HG03575 (cell line): ENCODE measurements around the gene SLC29A2.

Experiments
- ATAC-seq: cut with Tn5 transposase; IDR thresholded peaks from one replicate; pipeline ENCODE4 v1.9.1; 2021; ENCODE audit not compliant: unreplicated experiment, insufficient number of reproducible peaks, low FRiP score; ENCODE audit errors: extremely low read depth

SLC29A2 gene, protein sequence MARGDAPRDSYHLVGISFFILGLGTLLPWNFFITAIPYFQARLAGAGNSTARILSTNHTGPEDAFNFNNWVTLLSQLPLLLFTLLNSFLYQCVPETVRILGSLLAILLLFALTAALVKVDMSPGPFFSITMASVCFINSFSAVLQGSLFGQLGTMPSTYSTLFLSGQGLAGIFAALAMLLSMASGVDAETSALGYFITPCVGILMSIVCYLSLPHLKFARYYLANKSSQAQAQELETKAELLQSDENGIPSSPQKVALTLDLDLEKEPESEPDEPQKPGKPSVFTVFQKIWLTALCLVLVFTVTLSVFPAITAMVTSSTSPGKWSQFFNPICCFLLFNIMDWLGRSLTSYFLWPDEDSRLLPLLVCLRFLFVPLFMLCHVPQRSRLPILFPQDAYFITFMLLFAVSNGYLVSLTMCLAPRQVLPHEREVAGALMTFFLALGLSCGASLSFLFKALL

DNA sequence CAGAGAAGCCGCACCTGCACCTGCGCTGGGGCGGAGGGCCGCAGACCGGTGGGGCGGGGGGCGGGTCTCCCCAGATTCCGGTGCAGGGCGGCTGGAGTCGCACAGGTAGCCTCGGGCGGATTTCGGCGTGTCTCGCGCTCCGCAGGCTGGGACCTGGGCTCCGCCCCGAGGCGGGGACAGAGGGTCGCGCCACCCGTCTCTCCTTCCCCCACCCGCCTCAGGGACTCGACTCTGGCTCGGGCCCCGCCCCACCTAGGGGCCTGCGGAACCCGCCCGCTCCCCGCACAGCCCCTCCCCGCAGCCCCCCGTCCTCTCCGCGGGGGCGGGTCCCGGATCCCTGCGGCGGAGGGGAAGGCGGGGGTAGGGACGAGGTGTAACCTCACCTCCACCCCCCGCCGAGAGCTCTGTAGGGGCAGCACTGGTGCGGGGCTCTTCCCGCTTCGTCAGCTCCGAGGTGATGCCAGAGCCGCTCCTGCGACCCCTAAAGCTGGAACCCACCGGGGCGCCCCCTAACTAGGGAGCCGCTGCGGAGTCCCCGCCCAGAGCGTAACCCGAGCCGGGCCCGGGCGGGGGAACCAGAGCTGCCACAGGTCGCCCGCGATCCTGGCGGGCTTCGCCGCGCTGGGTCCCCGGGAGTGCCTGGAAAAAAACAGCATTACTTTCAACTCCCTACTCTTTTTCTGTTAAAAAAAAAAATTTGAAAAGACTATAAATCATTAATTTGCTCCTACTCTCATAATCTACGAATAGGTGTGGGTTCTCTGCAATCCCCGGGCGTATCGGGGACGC, at the start of gene SLC29A2:
Gene SLC29A2 (minus strand): TSS at position 134 of the 789 bp plus-strand sequence. CDS start 169 bp downstream, outside the sequence.
- ATAC-seq, result no peak

DNA sequence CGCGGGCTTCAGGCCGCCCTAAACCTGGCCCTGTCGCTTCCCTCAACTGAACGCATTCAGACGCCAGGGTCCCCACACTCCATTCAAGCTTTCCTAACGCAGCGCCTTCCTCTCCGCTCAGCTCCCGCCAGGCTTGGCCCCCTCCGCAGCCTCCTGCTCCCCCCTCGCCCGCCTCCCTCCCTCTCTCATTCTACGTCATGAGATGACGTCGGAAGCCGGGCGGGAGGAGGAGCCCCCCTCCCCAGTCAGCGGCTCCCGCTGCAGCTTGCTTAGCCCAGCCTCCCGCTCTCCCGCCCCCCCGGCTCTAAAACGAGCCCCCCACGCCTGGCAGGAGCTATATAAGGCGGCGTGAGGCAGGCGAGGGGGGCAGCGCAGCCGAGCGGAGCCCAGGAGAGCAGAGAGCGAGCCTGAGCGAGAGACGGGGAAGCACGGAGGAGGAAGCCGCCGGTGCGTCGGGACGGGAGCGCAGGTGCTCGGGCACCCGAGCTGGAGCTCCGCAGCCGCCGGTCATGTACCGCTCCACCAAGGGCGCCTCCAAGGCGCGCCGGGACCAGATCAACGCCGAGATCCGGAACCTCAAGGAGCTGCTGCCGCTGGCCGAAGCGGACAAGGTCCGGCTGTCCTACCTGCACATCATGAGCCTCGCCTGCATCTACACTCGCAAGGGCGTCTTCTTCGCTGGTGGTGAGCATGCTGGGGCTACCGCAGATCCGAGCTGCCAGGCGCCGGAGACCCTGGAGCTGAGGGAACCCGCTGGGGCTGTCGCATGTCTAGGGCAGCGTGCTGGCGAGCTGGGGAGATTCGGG, 49.3 kb upstream of the SLC29A2 start, which contains the start of gene NPAS4:
Gene NPAS4 (plus strand): TSS at position 365 of the 806 bp plus-strand sequence. CDS start 145 bp downstream, at position 510.
- ATAC-seq, result no peak

DNA sequence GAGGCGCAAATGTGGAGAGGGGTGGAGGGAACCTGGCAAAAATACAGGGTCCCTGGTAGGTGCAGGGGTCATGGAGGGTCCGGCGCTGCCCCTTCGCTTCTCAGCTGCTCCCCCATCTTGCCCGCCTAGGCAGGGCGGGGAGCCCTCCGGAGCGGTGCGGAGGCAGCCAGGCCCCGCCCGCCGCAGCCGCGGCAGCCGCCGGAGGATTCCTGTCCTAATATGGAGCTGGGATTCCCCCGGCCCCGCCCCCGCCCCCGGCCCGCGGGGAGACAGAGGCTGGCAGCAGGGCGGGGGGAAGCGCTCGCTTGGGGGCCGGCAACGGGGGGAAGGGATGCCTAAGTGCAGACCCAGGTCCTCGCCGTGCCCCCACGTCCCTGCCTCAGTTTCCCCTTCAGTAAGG, 48.3 kb upstream of the SLC29A2 start:
- ATAC-seq, result no peak

DNA sequence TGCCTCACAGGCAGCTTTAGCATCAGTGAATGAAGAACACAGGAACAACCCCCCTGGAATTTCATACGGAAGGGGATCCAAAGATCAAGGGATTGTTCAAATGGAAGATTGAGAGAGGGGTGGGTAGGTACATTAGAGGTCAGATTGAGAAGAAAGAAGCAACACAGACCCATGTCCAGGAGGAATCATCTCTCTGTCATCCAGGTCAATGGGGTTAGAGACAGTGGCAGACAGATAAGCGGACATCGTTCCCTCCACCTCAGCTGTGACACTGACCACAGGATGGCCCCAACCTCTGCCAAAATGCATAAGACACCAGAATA, 47.4 kb upstream of the SLC29A2 start:
- no peak for ATAC-seq

DNA sequence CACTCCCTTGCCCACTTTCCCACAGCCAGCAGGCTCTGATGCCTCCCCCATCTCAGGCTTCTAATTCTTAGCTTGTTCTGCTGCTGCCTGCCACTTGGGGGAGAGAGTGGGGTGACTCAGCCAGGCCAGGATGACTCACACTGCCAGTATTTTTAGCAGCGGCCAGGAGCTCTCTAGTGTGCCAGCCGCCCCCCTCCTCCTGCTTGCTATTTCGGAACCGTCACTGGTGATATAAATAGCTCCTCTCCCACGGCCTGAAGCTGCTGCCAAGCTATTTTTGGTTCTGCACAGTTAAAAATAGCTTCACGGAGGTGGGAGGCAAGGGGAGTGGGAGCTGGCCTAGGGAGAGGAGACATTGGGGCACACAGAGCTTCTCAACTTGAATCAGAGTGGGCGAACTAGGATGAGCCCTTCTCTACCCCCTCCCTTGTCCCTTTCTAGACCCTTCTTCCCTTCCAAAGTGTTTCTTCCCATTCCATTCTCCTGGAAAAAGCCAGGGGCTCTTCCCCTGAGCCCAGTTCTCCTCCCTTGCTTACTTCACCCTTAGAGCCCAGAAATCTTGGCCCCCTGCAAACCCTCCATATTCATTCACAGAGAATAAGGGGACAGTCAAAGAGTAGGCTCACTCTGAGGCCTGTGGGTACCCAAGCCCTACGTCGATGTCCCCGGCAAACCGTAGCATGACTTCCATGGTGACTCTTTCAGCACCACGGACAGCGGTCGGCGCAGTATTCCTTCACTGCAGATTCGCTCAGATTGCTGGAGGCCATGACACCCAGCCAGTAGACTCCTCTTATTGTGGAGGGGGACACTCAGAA, 46.8 kb upstream of the SLC29A2 start:
- ATAC-seq, result no peak

DNA sequence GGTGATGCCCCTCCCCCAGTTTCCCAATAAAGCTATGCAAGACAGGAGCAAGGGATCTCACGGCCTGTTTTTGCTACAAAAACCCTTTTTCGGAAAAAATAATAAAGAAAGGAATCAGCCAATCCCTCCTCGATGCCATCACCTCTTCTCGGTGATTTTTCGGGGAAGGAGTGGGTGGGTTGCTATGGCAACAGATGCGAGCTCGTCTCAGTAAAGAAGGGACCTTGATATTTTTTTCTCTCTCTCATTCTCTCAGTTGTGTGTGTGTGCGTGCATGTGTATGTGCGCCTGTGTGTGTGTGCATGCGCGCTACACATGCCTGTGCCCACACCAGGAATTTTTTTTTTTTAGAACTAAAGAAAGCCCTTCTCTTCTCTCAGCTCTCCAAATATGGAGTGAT, 45.4 kb upstream of the SLC29A2 start:
- ATAC-seq, result no peak

DNA sequence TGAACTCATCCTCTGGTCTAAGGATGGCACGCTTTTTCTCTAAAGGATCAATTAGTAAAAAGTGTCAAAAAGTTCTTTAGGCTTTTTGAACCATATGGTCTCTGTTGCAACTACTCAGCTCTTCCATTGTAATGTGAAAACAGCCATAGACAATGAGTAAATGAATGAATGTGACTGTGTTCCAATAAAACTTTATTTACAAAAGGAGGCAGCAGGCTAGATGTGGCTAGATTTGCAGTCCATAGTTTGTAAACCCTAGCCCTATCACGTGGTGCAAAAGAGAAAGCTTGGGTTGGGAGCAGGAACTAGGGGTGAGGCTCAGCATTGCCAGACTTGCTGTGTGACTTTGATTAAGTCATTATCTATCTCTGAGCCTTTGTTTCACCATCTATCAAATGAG, 43.9 kb upstream of the SLC29A2 start:
- ATAC-seq, result no peak

DNA sequence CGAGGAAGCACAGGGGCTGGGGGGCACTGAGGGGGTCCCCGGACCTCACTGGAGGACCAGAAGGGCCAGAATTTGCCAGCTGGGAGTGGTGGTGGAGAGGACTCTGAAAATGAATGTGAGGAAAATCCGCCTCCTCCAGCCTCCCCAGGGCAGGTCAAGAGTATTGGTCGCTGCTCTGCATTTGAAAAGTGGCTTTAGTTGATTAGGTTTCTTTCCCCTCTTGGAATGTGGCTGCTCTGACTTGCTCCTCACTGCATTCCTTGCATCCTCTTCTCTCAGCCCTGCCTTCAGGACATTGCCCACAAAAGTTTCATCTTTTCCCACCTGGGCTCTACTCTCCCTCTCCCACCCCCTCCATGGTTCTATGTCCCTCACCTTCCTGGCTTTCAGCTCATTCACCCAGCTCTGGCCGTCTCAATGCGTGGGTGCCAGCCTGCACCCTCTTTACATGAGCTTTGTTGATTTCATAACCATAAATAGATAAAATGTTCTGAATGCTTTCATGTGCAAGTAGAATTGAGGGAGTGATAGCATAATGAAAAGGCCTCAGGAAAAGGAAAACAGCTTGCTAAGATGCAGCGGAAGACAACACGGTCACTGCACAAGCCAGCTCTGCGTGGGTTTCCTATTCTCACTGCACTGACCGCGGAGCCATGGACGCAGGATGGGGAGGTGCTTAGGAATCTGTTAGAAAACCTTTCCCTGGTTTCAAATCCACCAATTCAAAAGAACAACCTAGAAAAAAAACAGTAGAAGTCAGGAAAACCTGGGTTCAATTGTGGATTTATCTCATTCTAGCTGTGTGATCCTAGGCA, 42.8 kb upstream of the SLC29A2 start:
- ATAC-seq, result no peak

DNA sequence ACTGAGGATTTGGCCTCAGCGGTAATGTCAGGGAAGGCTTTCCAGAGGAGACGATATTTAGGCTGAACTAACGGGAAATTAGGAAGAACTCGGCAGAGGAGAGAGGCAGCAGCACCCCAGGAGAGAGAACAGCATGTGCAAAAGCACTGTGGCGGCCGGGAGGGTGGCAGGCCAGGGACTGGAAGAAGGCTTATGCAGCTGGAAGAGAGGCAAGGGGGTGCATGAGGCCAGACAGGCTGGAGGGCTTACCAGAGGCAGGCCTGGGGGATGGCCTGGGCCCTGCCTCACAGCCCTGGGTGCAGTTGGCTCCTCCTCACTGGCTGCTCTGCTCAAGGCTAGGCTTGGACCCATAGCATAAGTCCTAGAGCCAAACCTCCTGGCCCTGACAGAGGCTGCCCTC, 41.6 kb upstream of the SLC29A2 start:
- no peak for ATAC-seq

DNA sequence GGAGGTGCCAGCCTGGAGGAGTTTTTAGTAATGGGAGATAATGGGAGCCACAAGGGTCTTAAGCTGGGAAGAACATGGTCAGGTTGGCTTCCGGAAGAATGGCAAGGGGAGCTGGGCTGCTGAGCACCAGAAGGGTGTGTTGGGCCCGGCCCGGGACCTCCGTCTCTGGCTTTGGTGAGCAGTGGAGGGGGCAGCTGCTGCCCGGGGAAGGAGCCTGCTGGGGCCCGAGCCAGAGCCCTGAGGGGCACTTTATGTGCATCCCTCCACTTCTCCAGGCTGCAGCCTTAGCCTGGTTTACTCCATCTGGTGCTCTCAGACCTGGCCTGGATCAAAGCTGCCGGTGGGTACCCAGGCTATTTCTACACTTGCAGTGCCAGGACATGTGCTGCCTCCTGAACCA, 40.5 kb upstream of the SLC29A2 start:
- no peak for ATAC-seq

DNA sequence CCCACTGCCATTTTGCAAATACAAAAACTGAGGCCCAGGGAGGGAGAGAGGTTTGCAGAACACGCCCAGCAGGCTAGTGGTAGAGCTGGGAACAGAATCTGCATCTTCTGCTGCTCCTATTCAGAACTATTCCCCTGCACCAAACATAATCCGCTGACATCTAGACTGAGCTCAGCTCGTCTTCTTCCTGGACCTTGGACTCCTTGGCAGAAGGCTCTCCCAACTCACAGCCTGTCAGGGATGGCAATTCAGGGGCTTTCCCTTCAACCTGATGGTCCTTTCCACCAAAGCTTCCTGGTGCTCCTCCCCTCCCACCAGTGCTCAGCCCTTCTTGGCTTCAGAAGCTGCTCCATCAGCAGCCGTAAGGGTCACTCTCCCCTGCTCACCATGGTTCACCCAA, 39.8 kb upstream of the SLC29A2 start:
- ATAC-seq, result no peak

DNA sequence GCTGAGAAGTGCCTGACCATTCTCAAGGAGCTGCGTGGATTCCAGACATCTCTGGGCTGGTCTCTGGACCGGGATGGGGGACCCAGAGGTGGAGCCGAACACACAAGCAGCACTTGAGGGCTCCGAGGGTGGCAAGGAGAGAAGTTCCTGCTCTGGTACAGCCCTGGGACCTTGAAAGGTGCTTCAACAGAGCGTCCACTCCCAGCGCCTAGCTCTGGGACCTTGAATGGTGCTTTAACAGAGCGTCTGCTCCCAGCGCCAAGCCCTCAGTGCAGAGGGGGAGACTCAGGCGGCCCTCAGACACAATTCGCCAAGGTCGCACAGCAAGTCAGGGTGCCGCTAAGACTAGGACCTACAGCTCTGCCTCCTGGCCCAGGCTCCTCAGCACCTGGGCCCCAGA, 38.6 kb upstream of the SLC29A2 start:
- ATAC-seq, result no peak

DNA sequence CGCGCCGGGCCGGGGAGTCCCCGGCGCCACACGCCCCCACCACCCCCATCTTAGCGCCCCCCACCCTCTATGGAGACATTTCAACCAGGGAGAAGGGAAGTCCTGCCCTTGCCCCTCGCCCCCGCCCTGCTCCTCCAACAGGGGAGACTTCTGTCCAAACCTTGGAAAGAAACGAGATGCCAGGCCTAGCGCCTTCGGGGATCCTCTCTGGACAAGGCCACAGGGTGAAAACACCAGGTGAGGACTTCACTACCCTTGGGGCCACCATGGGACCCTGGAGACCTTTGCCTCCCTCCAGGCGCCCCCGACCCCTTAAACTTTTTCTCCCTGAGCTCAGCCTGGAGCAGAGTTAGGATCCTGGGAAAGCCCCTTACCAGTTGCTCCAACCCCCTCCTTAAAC, 37.7 kb upstream of the SLC29A2 start:
- no peak for ATAC-seq

DNA sequence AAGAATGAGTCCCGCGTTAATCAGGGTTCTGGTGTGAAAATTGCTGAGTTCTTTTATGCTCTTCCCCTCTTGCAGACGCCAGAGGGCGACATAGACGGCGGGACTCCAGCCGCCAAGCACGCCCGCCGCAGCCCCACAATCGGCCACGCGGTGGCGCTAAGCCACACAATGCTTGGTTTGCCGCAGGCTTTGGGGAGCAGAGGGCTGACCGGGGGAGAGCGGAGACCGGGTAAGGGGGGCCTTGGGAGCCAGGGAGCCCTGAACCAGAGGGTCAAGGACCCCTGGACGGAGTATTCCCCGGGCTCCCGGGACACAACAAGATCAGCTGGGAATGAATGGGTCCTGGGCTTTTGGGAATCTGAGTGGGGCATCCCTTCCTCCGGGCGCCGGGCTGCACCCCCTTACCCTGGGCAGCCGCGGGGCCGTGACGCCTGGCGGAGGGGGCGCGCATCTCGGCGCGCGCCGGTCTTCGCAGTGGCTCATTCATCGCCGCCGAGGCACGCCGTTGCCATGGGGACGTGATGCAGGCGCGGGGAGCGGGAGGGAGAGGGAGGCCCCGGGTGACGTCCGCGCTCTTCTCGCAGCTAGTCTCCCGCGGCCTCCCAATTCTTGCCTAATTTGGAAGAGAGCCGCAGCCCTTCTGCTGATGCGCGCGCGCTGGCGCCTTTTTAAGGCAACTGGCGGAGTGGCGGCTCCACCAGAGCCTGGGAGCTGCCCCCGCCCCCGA, 37.1 kb upstream of the SLC29A2 start:
- ATAC-seq, result no peak

DNA sequence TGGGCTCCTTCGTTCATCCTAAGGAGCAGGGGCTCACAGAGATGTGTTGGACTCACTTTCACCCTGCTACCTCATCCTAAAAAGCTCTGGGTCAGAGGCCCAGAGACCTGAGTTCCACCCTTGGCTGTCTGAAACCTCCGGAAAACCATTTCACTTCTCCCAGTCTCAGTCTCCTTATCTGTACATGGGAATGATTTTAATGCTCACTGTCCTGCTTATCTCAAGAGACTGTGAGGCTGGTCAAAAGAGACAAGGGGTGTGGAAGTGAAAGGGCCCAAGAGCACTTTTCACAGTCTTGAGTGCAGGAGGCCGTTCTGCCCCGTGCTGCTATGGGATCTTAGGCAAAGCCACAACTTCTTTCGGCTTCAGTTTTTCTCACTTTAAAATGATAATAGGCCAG, 36.1 kb upstream of the SLC29A2 start:
- no peak for ATAC-seq

DNA sequence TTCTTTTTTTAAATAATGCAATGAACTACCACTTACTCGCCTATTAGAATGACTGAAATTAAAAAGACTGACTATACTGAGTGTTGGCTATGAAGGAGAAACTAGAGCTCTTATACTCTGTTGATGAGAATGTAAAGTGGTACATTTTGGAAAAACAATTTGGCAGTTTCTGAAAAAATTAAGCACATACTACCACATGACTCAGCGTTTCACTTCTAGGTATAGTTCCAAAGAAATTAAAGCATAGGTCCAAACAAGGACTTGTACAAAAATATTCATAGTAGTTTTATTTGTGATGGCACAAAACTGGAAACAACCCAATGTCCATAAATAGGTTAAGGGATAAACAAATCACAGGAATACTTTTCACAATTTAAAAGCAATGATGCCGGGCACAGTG, 22.4 kb upstream of the SLC29A2 start:
- ATAC-seq, result no peak

DNA sequence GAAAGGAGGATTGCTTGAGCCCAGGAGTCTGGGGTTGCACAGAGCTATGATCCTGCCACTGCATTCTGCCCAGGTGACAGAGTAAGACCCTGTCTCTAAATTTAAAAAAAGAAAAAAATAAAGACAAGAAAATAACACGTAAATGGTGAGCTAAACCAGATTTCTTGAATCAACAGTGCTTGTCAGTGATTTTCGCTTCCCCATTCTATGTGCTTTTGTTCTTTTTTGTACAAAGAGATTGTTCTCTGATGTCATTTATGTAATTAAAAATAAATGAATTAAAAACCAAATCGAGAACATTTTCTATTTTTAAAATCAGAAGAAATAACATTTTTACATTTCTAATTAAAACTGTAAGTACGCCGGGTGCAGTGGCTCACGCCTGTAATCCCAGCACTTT, 19.8 kb upstream of the SLC29A2 start:
- no peak for ATAC-seq
